ENCODE results near the gene DAGLB.
"Not testable (repeated sequence)": the region's sequence is repeated elsewhere in the genome, so short reads cannot be mapped to it uniquely, and the experiment has no call there.

The DAGLB gene

GRCh38 chr7:6461946-6462550, 14.3 kb upstream of the DAGLB start:
- DNase-seq (ENCODE audit: low spot score) = no peak

- no peak for DNase-seq (ENCODE audit: low spot score)
Observed at GRCh38 chr7:6460990-6461584, 13.3 kb upstream of the DAGLB start.

GRCh38 chr7:6460303-6460702, 12.5 kb upstream of the DAGLB start:
- DNase-seq (ENCODE audit: low spot score) = no peak

GRCh38 chr7:6458676-6459075, 10.9 kb upstream of the DAGLB start:
- not testable (repeated sequence) for DNase-seq (ENCODE audit: low spot score)

- DNase-seq (ENCODE audit: low spot score) = peak; percentile 56
Observed at GRCh38 chr7:6453734-6454133, 6.0 kb upstream of the DAGLB start.

- DNase-seq (ENCODE audit: low spot score) = no peak
Observed at GRCh38 chr7:6451224-6451705, 3.5 kb upstream of the DAGLB start.

GRCh38 chr7:6450591-6450990, 2.8 kb upstream of the DAGLB start:
- DNase-seq (ENCODE audit: low spot score) = not testable (repeated sequence)

GRCh38 chr7:6449884-6450283, 2.1 kb upstream of the DAGLB start:
- DNase-seq (ENCODE audit: low spot score) = not testable (repeated sequence)

GRCh38 chr7:6448943-6449543, 1.3 kb upstream of the DAGLB start:
- no peak for DNase-seq (ENCODE audit: low spot score)

GRCh38 chr7:6446838-6447580, 745 bp downstream of the DAGLB start:
- DNase-seq (ENCODE audit: low spot score) = no peak

GRCh38 chr7:6444516-6445269, 3.1 kb downstream of the DAGLB start:
- no peak for DNase-seq (ENCODE audit: low spot score)

GRCh38 chr7:6443372-6443941, 4.3 kb downstream of the DAGLB start:
- DNase-seq (ENCODE audit: low spot score) = peak; percentile 77

- no peak for DNase-seq (ENCODE audit: low spot score)
Observed at GRCh38 chr7:6442114-6442513, 5.6 kb downstream of the DAGLB start.

- no peak for DNase-seq (ENCODE audit: low spot score)
Observed at GRCh38 chr7:6440381-6440780, 7.4 kb downstream of the DAGLB start.

- DNase-seq (ENCODE audit: low spot score) = no peak
Observed at GRCh38 chr7:6438427-6438826, 9.3 kb downstream of the DAGLB start.

- DNase-seq (ENCODE audit: low spot score) = no peak
Observed at GRCh38 chr7:6437251-6437650, 10.5 kb downstream of the DAGLB start.

- no peak for DNase-seq (ENCODE audit: low spot score)
Observed at GRCh38 chr7:6436385-6436685, 11.4 kb downstream of the DAGLB start.

GRCh38 chr7:6435486-6436384, 12.0 kb downstream of the DAGLB start:
- DNase-seq (ENCODE audit: low spot score) = peak; percentile 90

GRCh38 chr7:6433784-6434615, 13.8 kb downstream of the DAGLB start:
- DNase-seq (ENCODE audit: low spot score) = no peak

GRCh38 chr7:6432781-6433180, 15.0 kb downstream of the DAGLB start:
- DNase-seq (ENCODE audit: low spot score) = no peak
